Transverse colon (tissue), 4 donors: Measurements from ENCODE around the gene ELMO3.

Experiments
- CTCF ChIP-seq, 5 experiments: fragments of 200-600 bp in 3 of 5; fragments of 450-650 bp in 2 of 5; sonication (generic) in 3 of 5; IDR thresholded peaks; 1 replicate in 2 of 5; 2 replicates in 3 of 5; pipeline ENCODE4 v1.5.1; 2016 to 2017; ENCODE audit warnings: antibody characterized with exemption in 5 of 5, inconsistent platforms in 3 of 5, mild to moderate bottlenecking in 2 of 5, moderate library complexity in 1 of 5
- POLR2A ChIP-seq: fragments of 450-650 bp; IDR thresholded peaks from one replicate; pipeline ENCODE4 v1.6.1; 2016; ENCODE audit warnings: antibody characterized with exemption, mild to moderate bottlenecking, moderate library complexity
- POLR2AphosphoS5 ChIP-seq, 3 donors: sonication (generic); formaldehyde crosslinking; IDR thresholded peaks; one replicate each; pipeline ENCODE4 v1.6.1; 2016; ENCODE audit warnings: antibody characterized with exemption in 3 of 3

GRCh38 chr16:67179421-67180080 is 19.4 kb upstream of the ELMO3 start:
- TF ChIP-seq CTCF (IDR thresholded peaks at IDR 0.05): no peak
- no peak for TF ChIP-seq POLR2A
- no peak for TF ChIP-seq POLR2AphosphoS5 (IDR thresholded peaks at IDR 0.05)
